ENCODE measurements around the gene PTPRD.

The PTPRD gene

DNA sequence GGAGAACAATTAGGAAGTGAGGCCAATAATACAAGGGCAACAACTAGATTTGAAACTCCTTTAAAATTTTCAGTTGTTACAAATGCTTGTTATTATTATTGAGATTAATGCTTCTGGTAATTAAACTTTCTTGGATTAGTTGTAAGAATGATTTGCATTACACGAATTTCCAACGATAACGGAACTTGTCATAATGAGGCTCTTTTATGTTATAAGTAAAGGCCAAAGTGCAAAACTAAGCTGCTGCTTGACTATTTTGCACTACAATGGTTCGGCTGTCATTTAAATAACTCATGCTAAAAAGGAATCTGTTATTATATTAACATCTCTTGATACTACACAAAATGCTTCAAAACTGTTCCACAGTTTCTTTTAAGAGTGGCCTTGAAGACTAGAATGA lies 1007.1 kb downstream of the PTPRD start:
- no peak for DNase-seq (ENCODE audit: low read depth in 2 of 2)

DNA sequence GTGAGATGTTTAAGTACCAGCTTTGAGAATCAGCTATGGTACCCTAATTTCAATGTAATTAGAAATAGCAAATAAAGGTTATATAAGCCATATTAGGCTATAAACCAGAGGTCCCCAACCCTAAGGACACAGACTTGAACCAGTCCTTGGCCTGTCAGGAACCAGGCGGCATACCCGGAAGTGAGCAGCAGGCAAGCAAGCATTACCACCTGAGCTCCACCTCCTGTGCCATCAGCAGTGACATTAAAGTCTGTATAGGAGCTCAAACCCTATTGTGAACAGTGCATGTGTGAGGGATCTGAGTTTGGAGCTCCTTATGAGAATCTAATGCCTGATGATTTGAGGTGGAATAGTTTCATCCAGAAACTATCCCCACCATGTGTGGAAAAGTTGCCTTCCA lies 1009.5 kb downstream of the PTPRD start:
- no peak for DNase-seq (ENCODE audit: low read depth in 2 of 2)

DNA sequence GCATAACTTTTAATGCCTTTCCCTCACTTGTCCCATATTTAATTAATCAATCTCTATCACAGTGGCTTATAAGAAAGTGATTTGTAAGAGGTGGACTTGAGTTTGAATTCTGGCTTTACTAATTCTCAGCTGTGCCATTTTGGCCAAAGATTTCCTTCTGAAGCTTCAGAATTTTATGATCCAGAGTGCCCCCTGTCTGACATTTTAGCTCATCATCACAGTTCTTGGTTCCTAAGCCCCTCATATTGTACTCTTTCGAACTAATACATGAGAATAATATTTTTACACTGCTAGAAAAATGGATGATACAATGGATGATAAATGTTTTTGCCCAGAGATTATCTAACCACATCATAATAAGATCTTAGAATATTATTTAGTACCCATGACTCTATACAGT lies 1014.1 kb downstream of the PTPRD start:
- DNase-seq (ENCODE audit: low read depth in 2 of 2): no peak

- no peak for DNase-seq (ENCODE audit: low read depth in 2 of 2)
These were observed 1020.7 kb downstream of the PTPRD start for GRCh38 chr9:9592104-9592503.

DNA sequence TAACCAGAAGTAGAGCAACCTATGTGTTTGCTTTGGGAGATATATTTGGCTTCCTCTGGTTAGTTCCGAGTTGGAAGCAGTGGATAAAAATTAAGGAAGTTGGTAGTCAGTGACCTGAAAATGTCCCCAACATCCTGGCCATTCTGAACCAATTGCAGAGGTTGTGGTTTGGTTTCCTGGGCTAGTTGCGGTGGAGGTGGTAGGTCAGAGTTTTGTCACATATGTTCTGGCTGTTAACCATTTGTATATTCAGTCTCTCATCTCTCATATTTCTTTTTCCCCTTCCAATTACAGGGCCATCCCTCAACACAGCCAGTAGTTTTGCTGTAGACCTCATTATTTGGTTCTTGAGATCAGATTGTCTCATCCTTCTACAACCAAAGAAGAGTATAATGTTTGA lies 1026.9 kb downstream of the PTPRD start:
- DNase-seq (ENCODE audit: low read depth in 2 of 2): no peak

DNA sequence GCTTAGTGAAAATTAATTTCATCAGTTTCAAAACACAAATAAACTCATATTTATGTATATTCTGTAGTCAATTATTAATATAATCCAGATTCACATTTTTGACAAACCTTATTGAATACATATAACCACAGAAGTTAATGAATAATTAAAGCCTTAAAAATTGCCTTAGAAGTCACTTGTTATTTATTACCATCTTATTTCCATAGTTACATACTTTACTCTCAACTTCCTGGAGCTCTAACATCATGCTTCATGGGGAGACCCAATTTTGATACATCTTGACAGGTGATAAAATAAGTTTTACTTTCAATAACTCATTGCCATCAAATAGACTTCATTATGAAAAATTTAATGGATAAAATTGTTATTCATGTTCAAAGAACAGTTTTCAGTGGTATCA lies 1038.7 kb downstream of the PTPRD start:
- DNase-seq (ENCODE audit: low read depth in 2 of 2): no peak

DNA sequence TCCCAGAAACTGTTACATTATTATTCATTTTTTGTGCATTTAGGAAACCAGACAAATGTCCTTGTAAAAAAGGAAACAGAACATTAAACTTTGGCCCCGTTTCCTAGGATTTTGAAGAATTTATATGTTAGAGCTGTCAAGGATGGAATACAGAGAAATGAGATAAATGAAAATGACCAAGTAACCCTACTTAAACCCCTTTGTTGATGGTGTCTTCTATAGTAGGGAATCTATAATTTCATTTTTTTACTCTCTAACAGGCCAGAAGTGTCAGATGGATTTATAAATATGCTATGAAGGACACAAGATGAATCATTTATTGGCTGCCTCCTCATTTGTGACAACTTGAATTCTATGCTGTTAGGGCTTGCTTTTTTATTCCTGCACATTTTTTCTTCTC lies 1047.1 kb downstream of the PTPRD start:
- DNase-seq (ENCODE audit: low read depth in 2 of 2): no peak

GRCh38 chr9:9563817-9564216 lies 1049.0 kb downstream of the PTPRD start:
- no peak for DNase-seq (ENCODE audit: low read depth in 2 of 2)

GRCh38 chr9:9560382-9561035 lies 1052.3 kb downstream of the PTPRD start:
- no peak for DNase-seq (ENCODE audit: low read depth in 2 of 2)

- no peak for DNase-seq (ENCODE audit: low read depth in 2 of 2)
These were observed 1053.9 kb downstream of the PTPRD start for GRCh38 chr9:9558907-9559306.

- no peak for DNase-seq (ENCODE audit: low read depth in 2 of 2)
These were observed 1054.9 kb downstream of the PTPRD start for GRCh38 chr9:9557804-9558334.

GRCh38 chr9:9556865-9557803 lies 1055.7 kb downstream of the PTPRD start:
- DNase-seq (ENCODE audit: low read depth in 2 of 2): no peak

DNA sequence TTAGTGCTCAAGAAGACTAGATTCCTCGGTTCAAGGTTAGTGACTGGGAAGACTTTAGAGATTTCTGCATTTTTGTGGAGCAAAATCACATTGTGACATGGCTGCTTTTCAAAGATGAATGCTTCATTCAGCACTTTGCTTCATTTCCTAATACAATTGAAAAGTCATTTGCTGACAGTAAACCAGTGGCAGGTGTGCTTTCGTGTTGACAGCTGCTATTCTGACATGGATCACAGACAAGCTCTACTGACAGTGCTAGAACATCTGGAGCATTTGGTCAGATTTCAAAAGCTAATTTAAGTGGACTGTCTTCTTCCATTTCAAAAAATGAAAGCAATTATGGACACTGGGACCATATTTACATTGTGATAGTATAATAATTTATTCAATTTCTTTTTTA lies 1060.1 kb downstream of the PTPRD start:
- no peak for DNase-seq (ENCODE audit: low read depth in 2 of 2)

- no peak for DNase-seq (ENCODE audit: low read depth in 2 of 2)
These were observed 1074.0 kb downstream of the PTPRD start for GRCh38 chr9:9538766-9539165.

- no peak for DNase-seq (ENCODE audit: low read depth in 2 of 2)
These were observed 1074.4 kb downstream of the PTPRD start for GRCh38 chr9:9538356-9538755.

GRCh38 chr9:9536523-9536922 lies 1076.3 kb downstream of the PTPRD start:
- no peak for DNase-seq (ENCODE audit: low read depth in 2 of 2)

GRCh38 chr9:9523476-9524139 lies 1089.2 kb downstream of the PTPRD start:
- DNase-seq (ENCODE audit: low read depth in 2 of 2): no peak

- DNase-seq (ENCODE audit: low read depth in 2 of 2): no peak
These were observed 1090.4 kb downstream of the PTPRD start for GRCh38 chr9:9522406-9522805.

- DNase-seq (ENCODE audit: low read depth in 2 of 2): no peak
These were observed 1091.6 kb downstream of the PTPRD start for GRCh38 chr9:9521033-9521779.

GRCh38 chr9:9504869-9505268 lies 1107.9 kb downstream of the PTPRD start:
- no peak for DNase-seq (ENCODE audit: low read depth in 2 of 2)

DNA sequence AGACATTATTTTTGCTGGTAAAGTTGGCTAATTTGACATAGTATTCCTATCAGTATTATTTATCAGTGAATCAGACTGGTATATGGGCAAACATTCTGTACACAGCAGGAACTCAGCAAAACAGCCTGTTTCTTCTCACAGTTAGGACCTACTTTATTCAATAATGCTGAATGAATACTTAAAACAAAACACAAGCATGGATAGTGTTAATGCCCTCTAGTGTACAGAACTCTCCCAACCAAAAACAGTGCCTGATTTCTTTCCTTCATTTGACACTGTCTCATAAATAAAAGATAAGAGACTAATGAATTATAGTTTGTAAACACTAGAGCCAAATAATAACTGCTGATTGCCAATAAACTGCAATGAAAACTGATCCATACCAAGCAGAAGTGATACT lies 1113.3 kb downstream of the PTPRD start:
- no peak for DNase-seq (ENCODE audit: low read depth in 2 of 2)

- no peak for DNase-seq (ENCODE audit: low read depth in 2 of 2)
These were observed 1114.0 kb downstream of the PTPRD start for GRCh38 chr9:9498846-9499245.

Measured in activated CD8-positive, alpha-beta memory T cell treated with anti-CD3 and anti-CD28 coated beads for 4 hours (primary cell).